OCI-LY3 (cell line): ENCODE results near the gene TTLL5.

ENCODE experiments used
- H2AFZ ChIP-seq: fragments of 200-600, 300-600 bp; shearing (Covaris generic); 2 replicates; pipeline ENCODE4 v1.6.0; 2014; ENCODE audit warnings: antibody characterized with exemption, low read depth, low read length
- H3K27ac ChIP-seq: fragments of 200-600, 300-600 bp; sonication (generic); 2 replicates; pipeline ENCODE4 v1.5.1; 2014; ENCODE audit warnings: mild to moderate bottlenecking, low read length, moderate library complexity, mixed read lengths
- H3K27me3 ChIP-seq: fragments of 200-600, 300-600 bp; sonication (generic); 2 replicates; pipeline ENCODE4 v1.6.1; 2014; ENCODE audit warnings: low read depth, low read length, mixed read lengths
- H3K36me3 ChIP-seq: fragments of 200-600, 300-600 bp; sonication (generic); replicated peaks from 2 replicates; pipeline ENCODE3; 2014; ENCODE audit warnings: low read depth, low read length, mixed read lengths
- H3K4me1 ChIP-seq: fragments of 300-600, 200-600 bp; sonication (generic); 2 replicates; pipeline ENCODE4 v1.6.1; 2014; ENCODE audit warnings: low read length, mixed read lengths
- H3K4me2 ChIP-seq: fragments of 200-600, 300-600 bp; sonication (generic); 2 replicates; pipeline ENCODE4 v1.6.1; 2014; ENCODE audit warnings: low read length, mixed read lengths
- H3K4me3 ChIP-seq: fragments of 300-600, 200-600 bp; sonication (generic); 2 replicates; pipeline ENCODE4 v1.5.1; 2014; ENCODE audit warnings: antibody characterized with exemption, mild to moderate bottlenecking, low read length, moderate library complexity
- H3K79me2 ChIP-seq: fragments of 300-600, 200-600 bp; shearing (Covaris generic); 2 replicates; pipeline ENCODE4 v1.6.1; 2014; ENCODE audit warnings: mild to moderate bottlenecking, low read length, mixed read lengths
- H3K9ac ChIP-seq: fragments of 300-600, 200-600 bp; shearing (Covaris generic); 2 replicates; pipeline ENCODE4 v1.6.0; 2014; ENCODE audit warnings: mild to moderate bottlenecking, low read length, moderate library complexity
- H3K9me3 ChIP-seq: fragments of 200-600, 300-600 bp; shearing (Covaris generic); 2 replicates; pipeline ENCODE4 v1.6.1; 2014; ENCODE audit warnings: low read length, mixed read lengths; ENCODE audit not compliant: insufficient read depth
- H4K20me1 ChIP-seq: fragments of 200-600, 300-600 bp; sonication (generic); 2 replicates; pipeline ENCODE4 v1.6.1; 2016; ENCODE audit warnings: low read length, mixed read lengths; ENCODE audit not compliant: insufficient read depth
- CTCF ChIP-seq: fragments of 200-600, 300-600 bp; sonication (generic); IDR thresholded peaks from 2 replicates; pipeline ENCODE4 v1.5.1; 2014; ENCODE audit warnings: antibody characterized with exemption, low read length, low read depth
- EZH2phosphoT487 ChIP-seq: fragments of 200-600 bp; shearing (Covaris generic); IDR thresholded peaks from 2 replicates; pipeline ENCODE4 v1.6.1; 2018; ENCODE audit warnings: antibody characterized with exemption, mixed run types, low read depth

The TTLL5 gene

GRCh38 chr14:75793806-75794205 is 132.8 kb downstream of the TTLL5 start:
- Histone ChIP-seq H2AFZ (no peak overlapping the region), H3K9ac (no peak overlapping the region), H3K27me3 (no peaks in the 10 kb centered on the region), H3K4me3 (no peak overlapping the region), H4K20me1 (no peaks in the 10 kb centered on the region), H3K36me3 (peaks cover 6% of the 10 kb centered on the region), H3K4me1 (no peaks in the 10 kb centered on the region), H3K9me3 (no peaks in the 10 kb centered on the region), H3K4me2 (no peak overlapping the region), H3K79me2 (no peaks in the 10 kb centered on the region), H3K27ac (no peak overlapping the region)
- peak; percentile 24; the same call in 1 of the 2 replicates for TF ChIP-seq CTCF
- TF ChIP-seq EZH2phosphoT487, result no peak

GRCh38 chr14:75794615-75795038 is 133.6 kb downstream of the TTLL5 start:
- Histone ChIP-seq H3K9ac (no peak overlapping the region), H3K9me3 (0 out of 2 replicates have a peak, but pooled peaks cover 1% of the 10 kb centered on the region), H3K4me1 (no peaks in the 10 kb centered on the region), H3K4me3 (no peak overlapping the region), H3K4me2 (no peak overlapping the region), H4K20me1 (no peaks in the 10 kb centered on the region), H3K27ac (no peak overlapping the region), H3K36me3 (peaks cover 5% of the 10 kb centered on the region), H3K79me2 (no peaks in the 10 kb centered on the region), H2AFZ (no peak overlapping the region), H3K27me3 (no peaks in the 10 kb centered on the region)
- TF ChIP-seq CTCF, result peak; percentile 39
- TF ChIP-seq EZH2phosphoT487, result no peak

- H3K9me3 ChIP-seq, result 0 out of 2 replicates have a peak, but pooled peaks cover 11% of the 10 kb centered on the region
- no peak overlapping the region for H3K27ac ChIP-seq
- peaks cover 11% of the 10 kb centered on the region for H3K36me3 ChIP-seq
- no peaks in the 10 kb centered on the region for H3K79me2 ChIP-seq
- no peak overlapping the region for H2AFZ ChIP-seq
- no peak overlapping the region for H3K4me2 ChIP-seq
- no peaks in the 10 kb centered on the region for H3K4me1 ChIP-seq
- TF ChIP-seq EZH2phosphoT487 (no peak), CTCF (peak; percentile 31)
- H4K20me1 ChIP-seq, result no peaks in the 10 kb centered on the region
- peak overlapping the region; percentile 18; the same call in 1 of the 2 replicates for H3K4me3 ChIP-seq
- H3K27me3 ChIP-seq, result no peaks in the 10 kb centered on the region
- H3K9ac ChIP-seq, result no peak overlapping the region
These were observed 139.7 kb downstream of the TTLL5 start for GRCh38 chr14:75800792-75801191.

- peaks cover 13% of the 10 kb centered on the region for H3K36me3 ChIP-seq
- TF ChIP-seq CTCF (no peak), EZH2phosphoT487 (no peak)
- H3K4me3 ChIP-seq, result no peak overlapping the region
- H3K9me3 ChIP-seq, result 0 out of 2 replicates have a peak, but pooled peaks cover 11% of the 10 kb centered on the region
- no peaks in the 10 kb centered on the region for H4K20me1 ChIP-seq
- H3K9ac ChIP-seq, result no peak overlapping the region
- no peaks in the 10 kb centered on the region for H3K27me3 ChIP-seq
- no peak overlapping the region for H3K4me2 ChIP-seq
- no peak overlapping the region for H2AFZ ChIP-seq
- no peaks in the 10 kb centered on the region for H3K4me1 ChIP-seq
- no peaks in the 10 kb centered on the region for H3K79me2 ChIP-seq
- H3K27ac ChIP-seq, result no peak overlapping the region
These were observed 141.4 kb downstream of the TTLL5 start for GRCh38 chr14:75802486-75802885.
